ENCODE measurements around the gene PROSER1.
"Not testable (repeated sequence)": the region's sequence is repeated elsewhere in the genome, so short reads cannot be mapped to it uniquely, and the experiment has no call there.

Gene PROSER1

DNA sequence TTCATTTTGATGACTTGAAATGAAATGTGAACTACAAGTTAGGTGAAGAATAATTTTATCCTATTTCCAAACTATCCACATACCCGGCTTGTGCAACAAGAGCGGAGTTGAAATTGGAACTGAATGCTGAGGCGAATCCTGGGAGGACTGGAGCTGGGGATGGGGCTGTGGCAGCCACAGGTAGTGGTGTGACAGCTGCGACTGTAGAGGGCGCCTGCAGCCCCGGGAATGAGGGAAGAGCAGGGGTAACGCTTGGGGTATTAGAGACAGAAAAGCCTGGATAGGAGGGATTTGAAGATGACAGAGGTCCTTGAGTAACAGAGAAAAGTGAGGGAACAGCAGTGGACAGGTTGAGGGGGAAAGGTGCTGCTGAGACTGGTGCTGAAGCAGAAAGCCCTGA lies 25.3 kb downstream of the PROSER1 start:
- no peaks in the 10 kb centered on the region for H3K4me1 ChIP-seq (ENCODE audit: insufficient read depth, low read length)
- H3K9me3 ChIP-seq (ENCODE audit: control insufficient read depth, insufficient read depth, low read length): no peaks in the 10 kb centered on the region
- peaks cover 34% of the 10 kb centered on the region for H3K36me3 ChIP-seq (ENCODE audit: insufficient read depth, low read length)
- H3K9ac ChIP-seq (ENCODE audit: low read depth, low read length): no peak overlapping the region

DNA sequence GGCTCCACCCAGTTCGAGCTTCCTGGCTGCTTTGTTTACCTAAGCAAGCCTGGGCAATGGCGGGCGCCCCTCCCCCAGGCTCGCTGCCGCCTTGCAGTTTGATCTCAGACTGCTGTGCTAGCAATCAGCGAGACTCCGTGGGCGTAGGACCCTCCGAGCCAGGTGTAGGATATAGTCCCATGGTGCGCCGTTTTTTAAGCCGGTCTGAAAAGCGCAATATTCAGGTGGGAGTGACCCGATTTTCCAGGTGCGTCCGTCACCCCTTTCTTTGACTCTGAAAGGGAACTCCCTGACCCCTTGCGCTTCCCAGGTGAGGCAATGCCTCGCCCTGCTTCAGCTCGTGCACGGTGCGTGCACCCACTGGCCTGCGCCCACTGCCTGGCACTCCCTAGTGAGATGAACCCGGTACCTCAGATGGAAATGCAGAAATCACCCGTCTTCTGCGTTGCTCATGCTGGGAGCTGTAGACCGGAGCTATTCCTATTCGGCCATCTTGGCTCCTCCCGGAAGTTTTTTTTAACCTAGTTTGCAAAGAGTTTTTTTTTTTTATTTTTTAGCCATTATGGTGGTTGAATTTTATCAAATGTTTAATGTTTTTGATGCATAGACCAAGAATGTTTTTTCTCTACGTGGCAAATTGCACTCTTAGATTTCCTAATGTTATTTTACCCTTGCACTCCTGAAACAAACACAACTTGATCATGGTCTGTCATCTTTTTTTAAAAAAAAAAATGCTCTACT lies 31.3 kb downstream of the PROSER1 start:
- H3K9me3 ChIP-seq (ENCODE audit: control insufficient read depth, insufficient read depth, low read length); H3K4me1 ChIP-seq (ENCODE audit: insufficient read depth, low read length): not testable (repeated sequence)
- H3K36me3 ChIP-seq (ENCODE audit: insufficient read depth, low read length): peaks cover 12% of the 10 kb centered on the region
- H3K9ac ChIP-seq (ENCODE audit: low read depth, low read length): peak overlapping the region; percentile 50; the same call in 1 of the 2 replicates

- Histone ChIP-seq H3K4me1 (ENCODE audit: insufficient read depth, low read length) (no peaks in the 10 kb centered on the region), H3K36me3 (ENCODE audit: insufficient read depth, low read length) (no peaks in the 10 kb centered on the region), H3K9me3 (ENCODE audit: control insufficient read depth, insufficient read depth, low read length) (no peaks in the 10 kb centered on the region), H3K9ac (ENCODE audit: low read depth, low read length) (no peak overlapping the region)
These were observed 39.1 kb downstream of the PROSER1 start for GRCh38 chr13:38998739-38999138.

DNA sequence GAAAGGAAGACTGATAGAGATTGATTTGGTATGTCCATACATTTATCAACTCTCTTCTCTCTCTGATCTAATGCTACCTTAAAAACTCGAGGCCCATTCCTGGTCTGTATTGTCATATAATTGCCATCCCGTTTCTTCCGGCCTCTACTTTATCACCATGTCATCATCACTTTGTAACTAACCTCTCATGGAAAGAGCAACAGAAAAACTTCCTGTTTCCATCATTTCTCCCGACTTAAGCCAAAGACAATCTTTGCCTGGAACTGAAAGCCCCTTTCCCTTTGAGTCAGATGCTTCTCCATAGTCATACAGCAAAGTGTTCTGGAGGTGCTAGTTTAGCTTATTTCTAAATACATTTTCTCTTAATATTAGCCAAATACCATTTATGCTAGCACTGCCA lies 44.5 kb downstream of the PROSER1 start:
- Histone ChIP-seq H3K9ac (ENCODE audit: low read depth, low read length) (no peak overlapping the region), H3K36me3 (ENCODE audit: insufficient read depth, low read length) (no peaks in the 10 kb centered on the region), H3K9me3 (ENCODE audit: control insufficient read depth, insufficient read depth, low read length) (no peaks in the 10 kb centered on the region), H3K4me1 (ENCODE audit: insufficient read depth, low read length) (no peaks in the 10 kb centered on the region)

- H3K9me3 ChIP-seq (ENCODE audit: control insufficient read depth, insufficient read depth, low read length): no peaks in the 10 kb centered on the region
- no peak within 1 kb of the TSS for H3K9ac ChIP-seq (ENCODE audit: low read depth, low read length)
- no peaks in the 10 kb centered on the region for H3K4me1 ChIP-seq (ENCODE audit: insufficient read depth, low read length)
- no peaks in the 10 kb centered on the region for H3K36me3 ChIP-seq (ENCODE audit: insufficient read depth, low read length)
These were observed 47.2 kb downstream of the PROSER1 start, which contains the start of gene STOML3 for GRCh38 chr13:38990693-38991092. Gene STOML3 (minus strand): TSS chr13:38990831. CDS start chr13:38990721, 110 bp downstream.

- Histone ChIP-seq H3K9me3 (ENCODE audit: control insufficient read depth, insufficient read depth, low read length) (no peaks in the 10 kb centered on the region), H3K4me1 (ENCODE audit: insufficient read depth, low read length) (peaks cover 15% of the 10 kb centered on the region), H3K36me3 (ENCODE audit: insufficient read depth, low read length) (no peaks in the 10 kb centered on the region), H3K9ac (ENCODE audit: low read depth, low read length) (no peak overlapping the region)
These were observed 56.8 kb downstream of the PROSER1 start for GRCh38 chr13:38981096-38981495.

DNA sequence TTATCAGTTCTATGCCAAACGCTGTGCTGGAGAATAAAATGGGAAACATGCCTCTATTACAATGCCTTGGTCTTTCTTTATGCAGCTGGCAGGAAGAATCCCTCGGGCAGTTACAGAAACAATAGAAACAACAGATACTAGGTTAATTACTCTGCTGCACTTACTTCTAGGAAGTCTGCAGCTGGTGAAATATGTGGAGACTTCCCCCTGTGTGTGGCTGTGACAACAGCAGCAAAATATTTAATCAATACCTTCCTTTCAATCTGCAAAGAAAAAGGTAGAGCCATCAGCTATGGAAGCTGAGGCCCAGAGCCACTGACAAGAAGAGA lies 57.2 kb downstream of the PROSER1 start:
- Histone ChIP-seq H3K4me1 (ENCODE audit: insufficient read depth, low read length) (peaks cover 15% of the 10 kb centered on the region), H3K9ac (ENCODE audit: low read depth, low read length) (no peak overlapping the region), H3K36me3 (ENCODE audit: insufficient read depth, low read length) (no peaks in the 10 kb centered on the region), H3K9me3 (ENCODE audit: control insufficient read depth, insufficient read depth, low read length) (no peaks in the 10 kb centered on the region)

- H3K36me3 ChIP-seq (ENCODE audit: insufficient read depth, low read length): no peaks in the 10 kb centered on the region
- H3K9ac ChIP-seq (ENCODE audit: low read depth, low read length): no peak overlapping the region
- H3K9me3 ChIP-seq (ENCODE audit: control insufficient read depth, insufficient read depth, low read length): no peaks in the 10 kb centered on the region
- H3K4me1 ChIP-seq (ENCODE audit: insufficient read depth, low read length): peaks cover 15% of the 10 kb centered on the region
These were observed 57.8 kb downstream of the PROSER1 start for GRCh38 chr13:38979891-38980749.

GRCh38 chr13:38970380-38971051 lies 67.4 kb downstream of the PROSER1 start:
- no peak overlapping the region for H3K9ac ChIP-seq (ENCODE audit: low read depth, low read length)
- H3K4me1 ChIP-seq (ENCODE audit: insufficient read depth, low read length): no peaks in the 10 kb centered on the region; the same call in 1 of the 2 replicates
- H3K36me3 ChIP-seq (ENCODE audit: insufficient read depth, low read length): no peaks in the 10 kb centered on the region
- H3K9me3 ChIP-seq (ENCODE audit: control insufficient read depth, insufficient read depth, low read length): no peaks in the 10 kb centered on the region

GRCh38 chr13:38969187-38969586 lies 68.7 kb downstream of the PROSER1 start:
- no peak overlapping the region for H3K9ac ChIP-seq (ENCODE audit: low read depth, low read length)
- H3K9me3 ChIP-seq (ENCODE audit: control insufficient read depth, insufficient read depth, low read length): no peaks in the 10 kb centered on the region
- H3K36me3 ChIP-seq (ENCODE audit: insufficient read depth, low read length): no peaks in the 10 kb centered on the region
- H3K4me1 ChIP-seq (ENCODE audit: insufficient read depth, low read length): no peaks in the 10 kb centered on the region; the same call in 1 of the 2 replicates

- Histone ChIP-seq H3K9ac (ENCODE audit: low read depth, low read length) (no peak overlapping the region), H3K4me1 (ENCODE audit: insufficient read depth, low read length) (no peaks in the 10 kb centered on the region; the same call in 1 of the 2 replicates), H3K36me3 (ENCODE audit: insufficient read depth, low read length) (no peaks in the 10 kb centered on the region), H3K9me3 (ENCODE audit: control insufficient read depth, insufficient read depth, low read length) (no peaks in the 10 kb centered on the region)
These were observed 70.4 kb downstream of the PROSER1 start for GRCh38 chr13:38967446-38967845.

DNA sequence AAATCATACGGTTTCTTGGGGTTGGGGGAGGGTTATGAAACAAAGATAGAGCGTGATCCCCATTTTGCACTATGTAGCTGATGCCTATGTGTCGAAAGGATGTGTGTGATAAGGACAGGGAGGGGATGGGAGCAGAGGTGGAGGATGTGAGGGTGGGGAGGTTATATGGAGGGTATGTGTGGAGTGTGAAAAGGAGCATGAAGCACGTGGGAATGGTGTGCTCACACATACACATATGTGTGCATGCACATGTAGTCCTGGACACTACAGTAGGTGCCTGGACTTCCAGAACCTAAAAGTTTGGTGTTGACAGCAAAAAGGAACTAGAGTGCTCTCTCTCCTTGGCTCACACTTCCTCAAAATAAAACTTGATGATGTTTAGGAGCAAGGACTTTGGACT lies 72.6 kb downstream of the PROSER1 start:
- no peaks in the 10 kb centered on the region for H3K9me3 ChIP-seq (ENCODE audit: control insufficient read depth, insufficient read depth, low read length)
- no peak overlapping the region for H3K9ac ChIP-seq (ENCODE audit: low read depth, low read length)
- no peaks in the 10 kb centered on the region; the same call in 1 of the 2 replicates for H3K4me1 ChIP-seq (ENCODE audit: insufficient read depth, low read length)
- H3K36me3 ChIP-seq (ENCODE audit: insufficient read depth, low read length): no peaks in the 10 kb centered on the region

- Histone ChIP-seq H3K36me3 (ENCODE audit: insufficient read depth, low read length) (no peaks in the 10 kb centered on the region), H3K9me3 (ENCODE audit: control insufficient read depth, insufficient read depth, low read length) (peaks cover 5% of the 10 kb centered on the region; the same call in 1 of the 2 replicates), H3K9ac (ENCODE audit: low read depth, low read length) (no peak overlapping the region), H3K4me1 (ENCODE audit: insufficient read depth, low read length) (no peaks in the 10 kb centered on the region)
These were observed 77.7 kb downstream of the PROSER1 start for GRCh38 chr13:38960175-38960574.

Data from ES-I3 (cell line).